ENCODE data around the gene SLC25A24. TPM values are rescaled to one million over a fixed set of nuclear protein-coding genes. Genes with fewer than 3 reads are reported as not detected.
"Not testable (repeated sequence)": the region's sequence is repeated elsewhere in the genome, so short reads cannot be mapped to it uniquely, and the experiment has no call there.

Gene SLC25A24
- total RNA-seq, 1 experiment from 2014 or later: 124 TPM

DNA sequence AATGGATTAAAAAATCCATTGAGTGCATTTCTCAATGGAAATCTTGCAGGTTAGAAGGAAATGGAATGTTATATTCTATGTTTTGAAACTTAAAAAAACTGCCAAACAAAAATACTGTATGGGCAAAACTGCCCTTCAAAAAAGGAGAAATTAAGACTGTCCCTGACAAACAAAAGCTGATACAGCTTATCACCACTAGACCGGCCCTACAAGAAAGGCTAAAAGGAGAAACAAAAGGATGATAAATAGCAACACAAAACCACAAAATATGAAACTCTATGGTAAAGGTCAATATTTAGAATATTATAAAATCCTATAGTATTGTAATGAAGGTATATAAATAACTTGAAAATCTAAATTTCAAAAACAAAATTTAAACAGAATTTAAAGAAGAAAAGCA is 60.0 kb downstream of the SLC25A24 start:
- peaks cover 87% of the 10 kb centered on the region for H3K36me3 ChIP-seq

DNA sequence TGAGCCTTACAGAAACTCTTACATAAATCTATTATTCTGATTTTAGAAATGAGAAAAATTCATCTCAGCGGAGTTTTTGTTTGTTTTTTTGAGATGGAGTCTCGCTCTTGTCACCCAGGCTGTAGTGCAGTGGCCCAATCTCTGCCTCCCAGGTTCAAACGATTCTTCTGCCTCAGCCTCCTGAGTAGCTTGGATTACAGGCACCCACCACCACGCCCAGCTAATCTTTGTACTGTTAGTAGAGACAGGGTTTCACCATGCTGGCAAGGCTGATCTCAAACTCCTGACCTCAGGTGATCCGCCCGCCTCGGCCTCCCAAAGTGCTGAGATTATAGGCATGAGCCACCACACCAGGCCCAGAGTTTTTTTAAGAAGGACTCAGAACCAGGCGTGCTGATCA is 60.6 kb downstream of the SLC25A24 start:
- H3K4me3 ChIP-seq; H3K4me1 ChIP-seq (replicated peaks); H3K27me3 ChIP-seq (replicated peaks); H3K9me3 ChIP-seq (replicated peaks); H3K27ac ChIP-seq; DNase-seq (ENCODE audit: low read depth in 1 of 2, low spot score in 2 of 2): not testable (repeated sequence)
- peaks cover 87% of the 10 kb centered on the region for H3K36me3 ChIP-seq

More for the DNA sequence above, 60.0 kb downstream of the SLC25A24 start:
- Histone ChIP-seq H3K4me3 (no peak overlapping the region), H3K4me1 (replicated peaks) (no peaks in the 10 kb centered on the region), H3K9me3 (replicated peaks) (no peaks in the 10 kb centered on the region), H3K27ac (no peak overlapping the region), H3K27me3 (replicated peaks) (no peaks in the 10 kb centered on the region)
- DNase-seq (ENCODE audit: low read depth in 1 of 2, low spot score in 2 of 2): no peak

DNA sequence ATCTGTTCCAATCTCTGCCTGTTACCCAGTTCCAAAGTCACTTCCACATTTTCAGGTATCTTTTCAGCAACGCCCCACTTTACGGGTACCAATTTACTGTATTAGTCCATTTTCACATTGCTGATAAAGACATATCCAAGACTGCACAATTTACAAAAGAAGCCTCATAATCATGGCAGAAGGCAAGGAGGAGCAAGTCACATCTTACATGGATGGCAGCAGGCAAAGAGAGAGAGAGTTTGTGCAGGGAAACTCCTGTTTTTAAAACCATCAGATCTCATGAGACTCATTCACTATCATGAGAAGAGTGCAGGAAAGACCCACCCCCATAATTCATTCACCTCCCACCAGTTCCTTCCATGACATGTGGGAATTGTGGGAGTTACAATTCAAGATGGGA is 67.0 kb downstream of the SLC25A24 start:
- peaks cover 57% of the 10 kb centered on the region for H3K36me3 ChIP-seq
- H3K4me1 ChIP-seq (replicated peaks); H3K27ac ChIP-seq; H3K27me3 ChIP-seq (replicated peaks); H3K4me3 ChIP-seq; DNase-seq (ENCODE audit: low read depth in 1 of 2, low spot score in 2 of 2); H3K9me3 ChIP-seq (replicated peaks): not testable (repeated sequence)

DNA sequence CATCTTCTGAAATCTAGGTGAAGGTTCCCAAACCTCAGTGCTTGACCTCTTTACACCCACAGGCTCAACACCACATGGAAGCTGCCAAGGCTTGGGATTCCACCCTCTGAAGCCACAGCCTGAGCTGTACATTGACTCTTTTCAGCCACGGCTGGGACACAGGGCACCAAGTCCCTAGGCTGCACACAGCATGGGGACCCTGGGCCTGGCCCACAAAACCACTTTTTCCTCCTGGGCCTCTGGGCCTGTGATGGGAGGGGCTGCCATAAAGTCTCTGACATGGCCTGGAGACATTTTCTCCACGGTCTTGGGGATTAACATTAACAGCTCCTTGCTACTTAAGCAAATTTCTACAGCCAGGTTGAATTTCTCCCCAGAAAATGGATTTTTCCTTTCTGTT is 67.8 kb downstream of the SLC25A24 start:
- H3K4me3 ChIP-seq; H3K4me1 ChIP-seq (replicated peaks); DNase-seq (ENCODE audit: low read depth in 1 of 2, low spot score in 2 of 2); H3K27me3 ChIP-seq (replicated peaks); H3K27ac ChIP-seq; H3K9me3 ChIP-seq (replicated peaks): not testable (repeated sequence)
- peaks cover 50% of the 10 kb centered on the region for H3K36me3 ChIP-seq

DNA sequence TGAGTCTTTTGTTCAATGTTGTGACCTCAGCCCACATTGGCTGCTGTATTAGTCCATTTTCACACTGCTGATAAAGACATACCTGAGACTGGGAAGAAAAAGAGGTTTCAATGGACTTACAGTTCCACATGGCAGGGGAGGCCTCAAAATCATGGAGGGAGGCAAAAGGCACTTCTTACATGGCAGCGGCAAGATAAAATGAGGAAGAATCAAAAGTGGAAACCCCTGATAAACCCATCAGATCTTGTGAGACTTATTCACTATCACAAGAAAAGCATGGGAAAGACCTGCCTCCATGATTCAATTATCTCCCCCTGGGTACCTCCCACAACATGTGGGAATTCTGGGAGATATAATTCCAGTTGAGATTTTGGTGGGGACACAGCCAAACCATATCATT is 68.9 kb downstream of the SLC25A24 start:
- H3K27ac ChIP-seq; H3K4me1 ChIP-seq (replicated peaks); DNase-seq (ENCODE audit: low read depth in 1 of 2, low spot score in 2 of 2); H3K4me3 ChIP-seq; H3K9me3 ChIP-seq (replicated peaks); H3K27me3 ChIP-seq (replicated peaks): not testable (repeated sequence)
- peaks cover 39% of the 10 kb centered on the region for H3K36me3 ChIP-seq

DNA sequence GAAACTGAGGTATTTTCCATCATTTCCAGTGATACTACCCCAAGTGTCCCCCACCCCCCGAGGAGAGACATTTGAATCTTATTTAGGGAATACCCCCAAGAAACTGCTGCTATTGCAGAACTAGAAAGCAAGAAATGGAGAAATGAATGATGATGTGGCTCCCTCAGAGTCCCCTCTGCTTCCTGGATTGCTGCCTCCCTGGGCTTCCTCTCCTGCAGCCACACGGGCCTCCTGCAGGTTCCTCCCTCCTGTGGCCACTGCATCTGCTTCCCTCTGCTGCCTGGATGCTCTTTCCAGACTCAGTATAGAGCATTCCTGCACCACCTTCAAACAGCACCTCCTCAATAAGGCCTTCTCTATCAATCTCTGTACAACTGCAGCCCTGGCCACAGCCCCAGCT is 69.3 kb downstream of the SLC25A24 start:
- no peak overlapping the region for H3K4me3 ChIP-seq
- no peaks in the 10 kb centered on the region for H3K27me3 ChIP-seq (replicated peaks)
- DNase-seq (ENCODE audit: low read depth in 1 of 2, low spot score in 2 of 2): no peak
- no peaks in the 10 kb centered on the region for H3K9me3 ChIP-seq (replicated peaks)
- no peak overlapping the region for H3K27ac ChIP-seq
- H3K4me1 ChIP-seq (replicated peaks): no peaks in the 10 kb centered on the region
- H3K36me3 ChIP-seq: peaks cover 35% of the 10 kb centered on the region

DNA sequence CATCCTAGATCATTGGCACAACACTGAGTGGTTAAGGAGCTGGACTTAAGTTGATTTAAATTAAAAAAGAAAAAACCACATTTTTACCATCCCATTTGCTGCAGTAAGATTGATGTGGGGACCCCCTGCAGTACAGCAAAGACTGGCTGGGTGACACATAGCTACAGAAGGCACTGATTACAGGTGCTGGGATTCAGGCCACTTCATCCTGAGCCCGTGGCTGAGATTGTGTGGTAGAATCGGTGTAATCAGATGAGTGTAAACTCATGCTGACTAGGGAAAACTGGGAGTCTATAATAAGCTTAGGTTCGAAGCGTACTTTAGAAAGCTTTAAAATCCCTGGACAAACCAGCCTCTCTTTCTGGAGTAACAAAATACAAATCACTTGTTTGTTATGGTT is 70.1 kb downstream of the SLC25A24 start:
- peaks cover 27% of the 10 kb centered on the region for H3K36me3 ChIP-seq
- no peak overlapping the region for H3K27ac ChIP-seq
- no peak overlapping the region for H3K4me3 ChIP-seq
- H3K4me1 ChIP-seq (replicated peaks): no peaks in the 10 kb centered on the region
- no peaks in the 10 kb centered on the region for H3K27me3 ChIP-seq (replicated peaks)
- DNase-seq (ENCODE audit: low read depth in 1 of 2, low spot score in 2 of 2): no peak
- H3K9me3 ChIP-seq (replicated peaks): no peaks in the 10 kb centered on the region

DNA sequence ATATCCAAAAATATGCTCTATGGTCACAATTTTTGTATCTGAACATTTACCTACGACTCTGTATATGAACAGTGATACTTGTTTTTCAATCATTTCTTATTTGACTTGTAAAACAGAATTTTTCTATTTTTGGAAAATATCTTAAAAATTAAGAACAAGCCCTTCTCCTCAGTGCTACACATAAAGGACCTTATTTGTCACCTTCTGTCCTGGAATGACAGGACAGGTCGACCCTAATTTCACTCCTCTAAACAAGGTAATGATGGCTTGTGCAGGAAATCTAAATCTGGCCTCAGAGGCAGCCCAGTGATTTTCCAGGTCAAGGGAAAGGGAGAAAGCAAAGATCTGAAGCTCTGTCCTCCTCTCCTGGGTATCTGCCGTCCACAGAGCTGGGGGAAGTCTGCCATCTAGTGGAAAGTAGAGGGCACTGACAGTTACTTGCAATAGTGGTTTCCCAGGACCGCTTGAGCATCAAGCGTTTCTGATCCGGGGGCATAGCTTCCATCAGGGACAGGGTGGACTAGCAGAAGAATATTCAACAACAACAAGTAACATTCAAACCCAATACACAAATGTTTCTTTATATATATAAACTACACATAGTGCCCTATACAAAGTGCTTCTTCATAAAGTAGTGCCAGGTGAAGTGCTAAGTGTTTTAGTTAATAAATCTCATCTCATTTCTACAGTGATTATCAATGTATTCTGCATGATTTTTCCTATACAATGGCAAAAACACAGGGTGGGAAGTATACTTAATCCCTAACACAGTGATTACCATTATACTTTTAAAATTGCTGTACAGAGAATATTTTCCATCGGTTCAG is 74.6 kb downstream of the SLC25A24 start:
- Histone ChIP-seq H3K9me3 (replicated peaks) (no peaks in the 10 kb centered on the region), H3K4me1 (replicated peaks) (no peaks in the 10 kb centered on the region), H3K27ac (no peak overlapping the region), H3K36me3 (no peaks in the 10 kb centered on the region), H3K27me3 (replicated peaks) (0 out of 2 replicates have a peak, but pooled peaks cover 12% of the 10 kb centered on the region), H3K4me3 (no peak overlapping the region)
- DNase-seq (ENCODE audit: low read depth in 1 of 2, low spot score in 2 of 2): peak; percentile 58 to 59

DNA sequence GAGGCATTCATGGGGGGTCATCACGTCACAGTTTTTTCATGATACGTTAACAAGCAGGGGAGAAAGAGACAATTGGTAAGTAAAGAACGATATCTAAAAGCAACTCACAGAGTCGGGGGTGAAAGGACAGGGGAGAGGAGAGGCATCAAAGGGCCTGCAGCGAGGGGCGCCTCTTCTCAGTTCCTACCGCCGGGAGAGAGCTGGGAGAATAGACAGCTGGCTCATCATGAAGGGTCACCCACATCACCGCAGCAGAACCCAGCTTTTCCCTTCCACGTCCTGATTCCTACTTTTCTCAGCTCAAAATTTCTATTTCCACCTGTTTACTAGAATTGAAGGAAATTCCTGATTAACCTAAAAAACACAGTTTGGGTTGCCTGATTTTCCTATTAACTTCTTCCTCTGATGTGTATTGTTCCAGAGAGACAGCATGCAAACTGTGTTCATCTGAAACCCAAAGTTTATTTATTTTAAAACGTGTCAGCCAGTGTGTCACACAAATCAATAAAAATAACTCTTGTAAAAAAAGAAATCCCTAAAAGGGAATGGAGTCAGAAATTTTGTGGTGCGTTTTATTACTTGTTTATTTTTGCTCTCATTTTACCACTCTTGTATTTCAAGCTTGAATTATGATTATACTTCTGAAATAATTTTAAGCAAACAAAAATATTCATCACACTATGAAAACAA is 75.4 kb downstream of the SLC25A24 start:
- Histone ChIP-seq H3K4me1 (replicated peaks) (no peaks in the 10 kb centered on the region), H3K9me3 (replicated peaks) (no peaks in the 10 kb centered on the region), H3K36me3 (no peaks in the 10 kb centered on the region), H3K27ac (no peak overlapping the region), H3K4me3 (no peak overlapping the region), H3K27me3 (replicated peaks) (0 out of 2 replicates have a peak, but pooled peaks cover 16% of the 10 kb centered on the region)
- DNase-seq (ENCODE audit: low read depth in 1 of 2, low spot score in 2 of 2): no peak

DNA sequence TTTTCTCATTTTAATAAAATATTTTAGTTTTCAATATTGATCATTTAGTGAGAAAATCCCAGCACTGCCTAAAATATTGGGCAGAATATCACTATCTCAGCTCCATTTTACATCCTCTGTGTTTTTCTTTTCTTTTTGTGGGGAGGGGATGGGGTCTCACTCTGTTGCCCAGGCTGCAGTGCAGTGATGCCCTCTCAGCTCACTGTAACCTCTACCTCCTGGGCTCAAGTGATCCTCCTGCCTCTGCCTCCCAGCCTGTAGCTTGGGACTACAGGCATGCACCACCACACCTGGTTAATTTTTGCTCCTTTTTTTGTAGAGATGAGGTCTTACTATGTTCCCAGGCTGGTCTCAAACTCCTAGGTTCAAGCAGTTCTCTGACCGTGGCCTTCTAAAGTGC is 76.1 kb downstream of the SLC25A24 start:
- no peak overlapping the region for H3K4me3 ChIP-seq
- no peaks in the 10 kb centered on the region for H3K4me1 ChIP-seq (replicated peaks)
- no peak for DNase-seq (ENCODE audit: low read depth in 1 of 2, low spot score in 2 of 2)
- H3K27me3 ChIP-seq (replicated peaks): 0 out of 2 replicates have a peak, but pooled peaks cover 18% of the 10 kb centered on the region
- no peaks in the 10 kb centered on the region for H3K36me3 ChIP-seq
- H3K9me3 ChIP-seq (replicated peaks): no peaks in the 10 kb centered on the region
- H3K27ac ChIP-seq: no peak overlapping the region

DNA sequence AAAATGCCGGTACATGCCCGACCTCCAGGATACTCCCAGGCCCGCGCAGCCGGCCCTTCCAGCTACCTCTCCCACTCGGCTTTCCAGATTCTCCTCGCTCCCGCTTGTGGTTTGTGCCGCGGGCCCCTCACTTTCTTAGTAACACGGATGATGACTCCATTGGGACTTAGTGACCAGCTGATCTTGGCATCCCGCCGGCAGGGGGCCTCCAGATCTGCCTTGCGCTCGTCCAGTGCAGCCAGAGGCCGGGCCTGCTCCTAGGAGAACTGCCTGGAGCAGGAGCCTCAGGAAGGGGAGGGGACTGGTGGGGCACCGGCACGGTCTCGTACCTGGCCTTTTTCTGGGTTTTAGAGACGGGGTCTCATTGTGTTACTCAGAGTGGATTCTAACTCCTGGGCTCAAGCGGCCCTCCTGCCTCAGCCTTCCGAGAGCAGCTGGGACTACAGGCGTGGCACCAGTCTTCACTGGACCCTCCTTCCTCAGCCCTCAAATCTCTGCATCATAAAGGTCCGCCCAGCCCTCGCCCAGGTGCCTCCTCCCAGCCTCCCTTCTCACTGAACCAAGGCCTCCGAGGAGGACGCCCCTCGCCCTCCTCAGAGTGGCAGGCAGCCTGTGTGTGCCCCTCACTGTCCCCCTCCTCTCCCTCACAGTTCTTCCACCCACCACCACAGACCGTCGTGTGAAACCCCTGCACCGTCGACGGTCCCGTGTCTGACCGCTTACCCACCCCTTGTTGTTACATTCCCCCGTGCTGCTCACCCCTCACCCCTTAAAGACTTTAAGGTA is 78.6 kb downstream of the SLC25A24 start:
- no peak for DNase-seq (ENCODE audit: low read depth in 1 of 2, low spot score in 2 of 2)
- H3K4me3 ChIP-seq: no peak overlapping the region
- H3K36me3 ChIP-seq: no peaks in the 10 kb centered on the region
- no peaks in the 10 kb centered on the region for H3K9me3 ChIP-seq (replicated peaks)
- no peaks in the 10 kb centered on the region for H3K4me1 ChIP-seq (replicated peaks)
- H3K27ac ChIP-seq: no peak overlapping the region
- 0 out of 2 replicates have a peak, but pooled peaks cover 18% of the 10 kb centered on the region for H3K27me3 ChIP-seq (replicated peaks)

DNA sequence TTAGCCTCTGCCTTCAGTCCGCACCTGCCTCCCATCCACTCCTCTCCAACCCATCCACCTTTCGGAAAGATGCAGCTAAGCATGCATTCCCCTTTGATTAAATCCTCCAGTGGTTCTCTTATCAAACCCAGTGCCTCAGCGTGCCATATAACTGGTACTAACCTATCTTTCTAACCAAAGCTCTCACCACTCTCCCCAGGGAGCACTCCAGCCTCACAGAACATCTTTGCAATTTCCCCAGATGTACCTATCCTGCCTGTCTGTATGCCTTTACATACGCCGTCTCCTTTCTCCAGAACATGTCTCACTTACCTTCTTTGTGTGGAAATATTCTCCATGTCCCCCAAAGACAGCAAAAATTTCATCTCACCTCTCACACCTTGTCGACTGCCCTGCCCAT is 80.0 kb downstream of the SLC25A24 start:
- H3K4me3 ChIP-seq: no peak overlapping the region
- no peak for DNase-seq (ENCODE audit: low read depth in 1 of 2, low spot score in 2 of 2)
- no peaks in the 10 kb centered on the region for H3K4me1 ChIP-seq (replicated peaks)
- H3K27me3 ChIP-seq (replicated peaks): 0 out of 2 replicates have a peak, but pooled peaks cover 18% of the 10 kb centered on the region
- H3K9me3 ChIP-seq (replicated peaks): no peaks in the 10 kb centered on the region
- H3K27ac ChIP-seq: no peak overlapping the region
- no peaks in the 10 kb centered on the region for H3K36me3 ChIP-seq

DNA sequence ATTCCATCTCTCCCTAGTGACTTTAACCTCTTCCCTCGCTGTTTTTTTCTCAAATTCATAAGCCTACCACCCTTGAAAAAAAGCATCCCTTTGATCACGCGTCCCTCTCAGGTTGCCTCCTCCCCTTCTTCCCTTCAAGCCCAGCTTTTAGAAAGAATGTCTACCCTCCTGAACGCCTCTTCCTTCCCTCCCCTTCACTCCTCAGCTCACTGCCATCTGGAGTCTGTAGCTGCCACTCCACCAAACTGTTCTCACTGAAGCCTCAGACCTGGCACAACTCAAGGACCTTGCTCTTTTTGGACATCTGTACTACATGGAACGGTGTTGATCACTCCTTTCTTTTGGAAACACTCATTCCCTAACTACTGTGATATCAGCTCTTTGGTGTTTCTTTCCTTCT is 80.6 kb downstream of the SLC25A24 start:
- H3K27ac ChIP-seq: no peak overlapping the region
- no peaks in the 10 kb centered on the region for H3K36me3 ChIP-seq
- H3K9me3 ChIP-seq (replicated peaks): no peaks in the 10 kb centered on the region
- DNase-seq (ENCODE audit: low read depth in 1 of 2, low spot score in 2 of 2): no peak
- no peaks in the 10 kb centered on the region for H3K4me1 ChIP-seq (replicated peaks)
- H3K27me3 ChIP-seq (replicated peaks): 0 out of 2 replicates have a peak, but pooled peaks cover 18% of the 10 kb centered on the region
- no peak overlapping the region for H3K4me3 ChIP-seq

All from SJSA1 (cell line).